Measurements from ENCODE around the gene TPM1. TPM values are rescaled to one million over a fixed set of nuclear protein-coding genes. Genes with fewer than 3 reads are reported as not detected.

The TPM1 gene
- total RNA-seq, 4 donors from 2014 or later = 116 to 307 (median 226) TPM

DNA sequence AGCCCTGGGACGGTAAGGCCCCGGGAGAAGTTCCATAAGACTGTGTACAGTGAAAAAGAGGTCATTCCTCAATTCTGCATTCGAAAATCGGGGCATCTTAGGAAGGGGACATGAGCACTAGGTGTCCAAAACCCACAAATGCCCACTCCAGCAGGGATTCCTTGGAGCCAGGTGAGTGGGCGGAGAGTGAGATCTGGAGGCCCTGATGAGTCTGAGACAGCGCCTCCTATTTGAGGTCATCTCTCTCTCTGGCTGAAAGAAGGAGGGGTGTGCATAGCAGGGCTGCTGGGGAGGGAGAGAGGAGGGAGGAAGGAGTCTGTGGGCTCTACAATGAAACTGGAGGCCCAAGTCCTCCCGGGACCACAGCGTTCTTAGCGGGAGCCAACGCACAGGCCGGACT, 41.0 kb downstream of the TPM1 start:
- Histone ChIP-seq H3K9me3 (no peaks in the 10 kb centered on the region), H3K36me3 (no peaks in the 10 kb centered on the region), H3K27me3 (no peaks in the 10 kb centered on the region), H3K4me1 (peaks cover 6 to 8% of the 10 kb centered on the region in 2 donors), H3K4me3 (replicated peaks in 1 of 3) (no peak overlapping the region), H3K27ac (no peak overlapping the region)
- DNase-seq = no peak
- 88 to 90% methylated on average over 11 of the region's 11 CpGs for WGBS, 2 donors
- TF ChIP-seq POLR2A (IDR thresholded peaks at IDR 0.05) = no peak
- TF ChIP-seq, protein P1, sequence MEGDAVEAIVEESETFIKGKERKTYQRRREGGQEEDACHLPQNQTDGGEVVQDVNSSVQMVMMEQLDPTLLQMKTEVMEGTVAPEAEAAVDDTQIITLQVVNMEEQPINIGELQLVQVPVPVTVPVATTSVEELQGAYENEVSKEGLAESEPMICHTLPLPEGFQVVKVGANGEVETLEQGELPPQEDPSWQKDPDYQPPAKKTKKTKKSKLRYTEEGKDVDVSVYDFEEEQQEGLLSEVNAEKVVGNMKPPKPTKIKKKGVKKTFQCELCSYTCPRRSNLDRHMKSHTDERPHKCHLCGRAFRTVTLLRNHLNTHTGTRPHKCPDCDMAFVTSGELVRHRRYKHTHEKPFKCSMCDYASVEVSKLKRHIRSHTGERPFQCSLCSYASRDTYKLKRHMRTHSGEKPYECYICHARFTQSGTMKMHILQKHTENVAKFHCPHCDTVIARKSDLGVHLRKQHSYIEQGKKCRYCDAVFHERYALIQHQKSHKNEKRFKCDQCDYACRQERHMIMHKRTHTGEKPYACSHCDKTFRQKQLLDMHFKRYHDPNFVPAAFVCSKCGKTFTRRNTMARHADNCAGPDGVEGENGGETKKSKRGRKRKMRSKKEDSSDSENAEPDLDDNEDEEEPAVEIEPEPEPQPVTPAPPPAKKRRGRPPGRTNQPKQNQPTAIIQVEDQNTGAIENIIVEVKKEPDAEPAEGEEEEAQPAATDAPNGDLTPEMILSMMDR (IDR thresholded peaks at IDR 0.05) = no peak
- intact Hi-C loops (cut with DNase I) = no loop called here

DNA sequence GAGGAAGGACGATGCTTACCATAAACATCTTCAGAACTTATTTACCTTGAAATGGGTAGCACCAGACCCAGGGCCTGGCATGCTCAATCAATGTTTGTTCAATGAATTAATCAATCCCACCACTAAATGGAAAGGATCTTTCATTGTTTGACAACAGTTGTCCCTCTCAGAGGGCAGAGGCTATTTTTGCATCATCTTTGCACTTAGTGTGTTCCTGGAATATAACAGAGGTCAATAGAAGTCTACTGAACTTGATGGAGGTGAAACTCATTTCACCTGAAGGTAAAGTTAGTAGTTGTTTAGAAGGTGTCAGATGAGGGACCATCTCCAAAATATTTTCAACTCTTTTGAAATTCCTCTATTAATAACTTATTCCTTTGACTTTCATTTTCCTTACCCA, 42.3 kb downstream of the TPM1 start:
- DNase-seq = no peak
- 89 to 100% methylated on average over 1 of the region's 1 CpG for WGBS, 2 donors
- H3K4me3 ChIP-seq (replicated peaks in 1 of 3) = no peak overlapping the region
- TF ChIP-seq, protein P1 (IDR thresholded peaks at IDR 0.05) = no peak
- no peak for TF ChIP-seq POLR2A (IDR thresholded peaks at IDR 0.05)
- no peaks in the 10 kb centered on the region for H3K9me3 ChIP-seq
- no peak overlapping the region for H3K27ac ChIP-seq
- H3K27me3 ChIP-seq = no peaks in the 10 kb centered on the region
- intact Hi-C loops (cut with DNase I) = no loop called here
- peaks cover 17 to 21% of the 10 kb centered on the region in 2 donors for H3K4me1 ChIP-seq
- no peaks in the 10 kb centered on the region for H3K36me3 ChIP-seq

DNA sequence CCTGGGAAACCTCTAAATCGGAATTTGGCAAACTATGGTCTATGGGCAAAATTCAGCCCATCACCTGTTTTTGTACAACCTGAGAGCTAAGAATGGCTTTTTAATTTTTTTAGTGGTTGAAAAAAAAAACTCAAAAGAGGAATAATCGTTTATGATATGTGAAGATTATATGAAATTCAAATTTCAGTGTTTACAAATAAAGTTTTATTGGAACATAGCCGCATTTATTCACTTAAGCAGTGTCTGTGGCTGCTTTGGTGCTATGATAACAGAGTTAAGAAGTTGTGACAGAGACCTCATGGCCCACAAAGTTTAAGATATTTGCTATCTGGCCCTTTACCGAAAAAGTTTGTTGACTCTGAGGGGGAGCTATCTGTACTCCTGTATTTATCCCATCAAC, 42.7 kb downstream of the TPM1 start:
- no peak for DNase-seq
- Histone ChIP-seq H3K27ac (no peak overlapping the region), H3K4me1 (peaks cover 21 to 26% of the 10 kb centered on the region in 2 donors), H3K9me3 (no peaks in the 10 kb centered on the region), H3K4me3 (replicated peaks in 1 of 3) (no peak overlapping the region), H3K36me3 (no peaks in the 10 kb centered on the region), H3K27me3 (no peaks in the 10 kb centered on the region)
- TF ChIP-seq POLR2A (IDR thresholded peaks at IDR 0.05) = no peak
- TF ChIP-seq, protein P1 (IDR thresholded peaks at IDR 0.05) = no peak
- intact Hi-C loops (cut with DNase I) = no loop called here
- 89 to 96% methylated on average over 4 of the region's 4 CpGs for WGBS, 2 donors

DNA sequence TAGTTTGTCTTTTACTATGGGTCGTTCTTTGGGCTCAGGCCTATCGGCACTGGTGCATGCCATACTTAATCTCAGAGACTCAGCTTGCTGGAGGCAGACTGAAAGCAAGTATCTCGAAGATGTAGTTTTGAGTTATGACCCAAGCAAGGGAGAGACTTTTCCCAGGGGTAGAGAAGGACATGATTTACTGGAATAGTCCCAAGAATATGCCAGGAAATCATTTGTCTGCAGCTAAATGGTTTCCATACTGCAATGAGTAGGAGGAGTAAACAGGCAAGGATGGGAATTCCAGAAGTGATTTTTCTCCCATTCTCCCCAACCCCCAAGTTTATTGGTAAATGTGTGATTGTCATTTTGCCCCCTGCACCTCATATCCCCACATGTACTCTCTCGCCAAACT, 43.7 kb downstream of the TPM1 start:
- H3K4me1 ChIP-seq = peaks cover 28 to 31% of the 10 kb centered on the region in 2 donors
- intact Hi-C loops (cut with DNase I) = no loop called here
- H3K9me3 ChIP-seq = no peaks in the 10 kb centered on the region
- no peak for DNase-seq
- no peak overlapping the region for H3K4me3 ChIP-seq (replicated peaks in 1 of 3)
- no peaks in the 10 kb centered on the region for H3K27me3 ChIP-seq
- no peak overlapping the region for H3K27ac ChIP-seq
- no peaks in the 10 kb centered on the region for H3K36me3 ChIP-seq
- TF ChIP-seq, protein P1 (IDR thresholded peaks at IDR 0.05) = no peak
- no peak for TF ChIP-seq POLR2A (IDR thresholded peaks at IDR 0.05)
- 84 to 85% methylated on average over 4 of the region's 4 CpGs for WGBS, 2 donors

DNA sequence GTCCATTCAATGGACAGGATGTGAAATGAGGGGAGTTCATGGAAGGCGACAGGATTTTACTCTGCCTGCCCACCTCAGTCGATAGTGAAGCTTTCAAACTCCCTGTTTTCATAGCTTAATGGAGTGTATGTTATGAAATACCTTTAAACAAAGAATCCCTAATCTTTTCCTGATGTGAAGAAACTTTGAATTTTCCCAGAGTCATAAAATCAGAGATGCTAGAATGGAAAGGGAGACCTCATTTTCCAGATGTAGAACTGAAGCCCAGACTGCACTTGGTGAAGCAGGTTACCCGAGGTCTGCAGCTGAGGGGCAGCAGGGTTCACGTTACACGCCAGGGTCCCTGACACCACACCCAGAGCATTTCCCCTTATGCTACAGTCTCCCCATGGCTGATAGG, 44.4 kb downstream of the TPM1 start:
- Histone ChIP-seq H3K27me3 (no peaks in the 10 kb centered on the region), H3K4me1 (peaks cover 28 to 31% of the 10 kb centered on the region in 2 donors), H3K36me3 (no peaks in the 10 kb centered on the region), H3K9me3 (no peaks in the 10 kb centered on the region), H3K27ac (no peak overlapping the region), H3K4me3 (replicated peaks in 1 of 3) (no peak overlapping the region)
- TF ChIP-seq POLR2A (IDR thresholded peaks at IDR 0.05) = no peak
- TF ChIP-seq, protein P1 (IDR thresholded peaks at IDR 0.05) = no peak
- DNase-seq = no peak
- WGBS, 2 donors = 60 to 75% methylated on average over 5 of the region's 5 CpGs
- intact Hi-C loops (cut with DNase I) = no loop called here
